ENCODE results near the gene CD99L2.
"Not testable (repeated sequence)": the region's sequence is repeated elsewhere in the genome, so short reads cannot be mapped to it uniquely, and the experiment has no call there.

Gene CD99L2

GRCh38 chrX:150833454-150834056 lies 64.9 kb downstream of the CD99L2 start:
- TF ChIP-seq CTCF (IDR thresholded peaks at IDR 0.05; ENCODE audit: low read length, missing control alignments): no peak
- DNase-seq (ENCODE audit: low read depth): peak; percentile 40
- H3K4me3 ChIP-seq (replicated peaks; ENCODE audit: low read depth, low read length): no peak overlapping the region

- no peak for DNase-seq (ENCODE audit: low read depth)
- no peak overlapping the region for H3K4me3 ChIP-seq (replicated peaks; ENCODE audit: low read depth, low read length)
- no peak for TF ChIP-seq CTCF (IDR thresholded peaks at IDR 0.05; ENCODE audit: low read length, missing control alignments)
These were observed 66.6 kb downstream of the CD99L2 start for GRCh38 chrX:150831863-150832262.

- H3K4me3 ChIP-seq (replicated peaks; ENCODE audit: low read depth, low read length): no peak overlapping the region
- no peak for DNase-seq (ENCODE audit: low read depth)
- no peak for TF ChIP-seq CTCF (IDR thresholded peaks at IDR 0.05; ENCODE audit: low read length, missing control alignments)
These were observed 69.7 kb downstream of the CD99L2 start for GRCh38 chrX:150828785-150829184.

GRCh38 chrX:150824352-150824751 lies 74.1 kb downstream of the CD99L2 start:
- H3K4me3 ChIP-seq (replicated peaks; ENCODE audit: low read depth, low read length); DNase-seq (ENCODE audit: low read depth): not testable (repeated sequence)

- DNase-seq (ENCODE audit: low read depth): not testable (repeated sequence)
These were observed 74.6 kb downstream of the CD99L2 start for GRCh38 chrX:150823826-150824225.

GRCh38 chrX:150821971-150822370 lies 76.5 kb downstream of the CD99L2 start:
- no peak for DNase-seq (ENCODE audit: low read depth)
- no peak overlapping the region for H3K4me3 ChIP-seq (replicated peaks; ENCODE audit: low read depth, low read length)
- no peak for TF ChIP-seq CTCF (IDR thresholded peaks at IDR 0.05; ENCODE audit: low read length, missing control alignments)

More at GRCh38 chrX:150823826-150824225, 74.6 kb downstream of the CD99L2 start:
- H3K4me3 ChIP-seq (replicated peaks; ENCODE audit: low read depth, low read length): not testable (repeated sequence)

- no peak for TF ChIP-seq CTCF (IDR thresholded peaks at IDR 0.05; ENCODE audit: low read length, missing control alignments)
- no peak for DNase-seq (ENCODE audit: low read depth)
- no peak overlapping the region for H3K4me3 ChIP-seq (replicated peaks; ENCODE audit: low read depth, low read length)
These were observed 84.5 kb downstream of the CD99L2 start for GRCh38 chrX:150813922-150814321.

GRCh38 chrX:150806827-150807226 lies 91.6 kb downstream of the CD99L2 start:
- no peak overlapping the region for H3K4me3 ChIP-seq (replicated peaks; ENCODE audit: low read depth, low read length)
- no peak for TF ChIP-seq CTCF (IDR thresholded peaks at IDR 0.05; ENCODE audit: low read length, missing control alignments)
- DNase-seq (ENCODE audit: low read depth): no peak
